ENCODE measurements around the gene KATNAL1. TPM values are rescaled to one million over a fixed set of nuclear protein-coding genes. Genes with fewer than 3 reads are reported as not detected.

KATNAL1 gene
- total RNA-seq, 1 experiment from 2014 or later: 14.2 TPM

GRCh38 chr13:30222254-30222653 lies 85.1 kb downstream of the KATNAL1 start:
- ChIA-PET POLR2A (no interaction called here), CTCF (no interaction called here)
- no peak overlapping the region for H3K27ac Mint-ChIP-seq
- peaks cover 38% of the 10 kb centered on the region for H3K36me3 Mint-ChIP-seq
- H3K4me1 Mint-ChIP-seq: no peaks in the 10 kb centered on the region
- ATAC-seq (no peak), DNase-seq (ENCODE audit: low spot score) (no peak)
- no peak for TF ChIP-seq ATF6 (CRISPR knock-in tag; IDR thresholded peaks at IDR 0.05)
- no peak for TF ChIP-seq TP53 (CRISPR knock-in tag; IDR thresholded peaks at IDR 0.05)
- no peak for TF ChIP-seq NFYB (CRISPR knock-in tag; conservative IDR thresholded peaks at IDR 0.05; ENCODE audit: low read depth)
- no peak for TF ChIP-seq ZSCAN18 (CRISPR knock-in tag; IDR thresholded peaks at IDR 0.05)
- TF ChIP-seq ZBTB43 (CRISPR knock-in tag; IDR thresholded peaks at IDR 0.05): no peak
- no peak for TF ChIP-seq MAX (CRISPR knock-in tag; IDR thresholded peaks at IDR 0.05)
- no peak for TF ChIP-seq ZNF121 (CRISPR knock-in tag; IDR thresholded peaks at IDR 0.05)
- no peak for TF ChIP-seq ELF4 (CRISPR knock-in tag; IDR thresholded peaks at IDR 0.05; ENCODE audit: low read depth)
- H3K9me3 Mint-ChIP-seq: peaks cover 16% of the 10 kb centered on the region
- no peak overlapping the region for H3K4me3 Mint-ChIP-seq
- H3K27me3 Mint-ChIP-seq (ENCODE audit: low read depth): no peaks in the 10 kb centered on the region

GRCh38 chr13:30216111-30216510 lies 91.2 kb downstream of the KATNAL1 start:
- CTCF ChIA-PET: no interaction called here
- no peak overlapping the region for H3K4me3 Mint-ChIP-seq
- ATAC-seq: no peak

GRCh38 chr13:30212256-30212655 lies 95.1 kb downstream of the KATNAL1 start:
- Mint-ChIP-seq H3K9me3 (no peaks in the 10 kb centered on the region), H3K4me3 (no peak overlapping the region), H3K36me3 (peaks cover 32% of the 10 kb centered on the region), H3K27me3 (ENCODE audit: low read depth) (no peaks in the 10 kb centered on the region), H3K27ac (no peak overlapping the region), H3K4me1 (peaks cover 8% of the 10 kb centered on the region)
- TF ChIP-seq ATF6 (CRISPR knock-in tag; IDR thresholded peaks at IDR 0.05) (no peak), PRRX2 (CRISPR knock-in tag; IDR thresholded peaks at IDR 0.05) (no peak), CBFB (CRISPR knock-in tag; IDR thresholded peaks at IDR 0.05; ENCODE audit: low read depth) (no peak), RELA (CRISPR knock-in tag; IDR thresholded peaks at IDR 0.05; ENCODE audit: borderline replicate concordance) (no peak), MYBL2 (CRISPR knock-in tag; IDR thresholded peaks at IDR 0.05) (no peak), ZNF232 (CRISPR knock-in tag; IDR thresholded peaks at IDR 0.05) (no peak)
- no peak for ATAC-seq
- POLR2A ChIA-PET: no interaction called here
- no peak for DNase-seq (ENCODE audit: low spot score)
- CTCF ChIA-PET: interaction anchor here (1.0 kb wide), 1 partner anchor 80 kb away, joined by 4 read pairs; no protein-coding TSS in a partner anchor

More at GRCh38 chr13:30216111-30216510, 91.2 kb downstream of the KATNAL1 start:
- DNase-seq (ENCODE audit: low spot score): peak; percentile 16
- TF ChIP-seq ZNF423 (CRISPR knock-in tag; IDR thresholded peaks at IDR 0.05): peak; percentile 66
- no peak for TF ChIP-seq ZBTB21 (CRISPR knock-in tag; IDR thresholded peaks at IDR 0.05; ENCODE audit: borderline replicate concordance)
- TF ChIP-seq ATF2 (CRISPR knock-in tag; IDR thresholded peaks at IDR 0.05; ENCODE audit: borderline replicate concordance, low read depth): no peak
- no peaks in the 10 kb centered on the region for H3K9me3 Mint-ChIP-seq
- H3K27ac Mint-ChIP-seq: no peak overlapping the region
- H3K36me3 Mint-ChIP-seq: peaks cover 13% of the 10 kb centered on the region; the same call in 1 of the 2 replicates
- no peaks in the 10 kb centered on the region for H3K27me3 Mint-ChIP-seq (ENCODE audit: low read depth)
- POLR2A ChIA-PET: no interaction called here
- H3K4me1 Mint-ChIP-seq: peaks cover 8% of the 10 kb centered on the region

All from WTC11 (cell line).